GM21447 (cell line): Measurements from ENCODE around the gene CDX2.

ENCODE experiments used
- ATAC-seq: cut with Tn5 transposase; IDR thresholded peaks from one replicate; pipeline ENCODE4 v1.9.1; 2021; ENCODE audit not compliant: unreplicated experiment

The CDX2 gene

DNA sequence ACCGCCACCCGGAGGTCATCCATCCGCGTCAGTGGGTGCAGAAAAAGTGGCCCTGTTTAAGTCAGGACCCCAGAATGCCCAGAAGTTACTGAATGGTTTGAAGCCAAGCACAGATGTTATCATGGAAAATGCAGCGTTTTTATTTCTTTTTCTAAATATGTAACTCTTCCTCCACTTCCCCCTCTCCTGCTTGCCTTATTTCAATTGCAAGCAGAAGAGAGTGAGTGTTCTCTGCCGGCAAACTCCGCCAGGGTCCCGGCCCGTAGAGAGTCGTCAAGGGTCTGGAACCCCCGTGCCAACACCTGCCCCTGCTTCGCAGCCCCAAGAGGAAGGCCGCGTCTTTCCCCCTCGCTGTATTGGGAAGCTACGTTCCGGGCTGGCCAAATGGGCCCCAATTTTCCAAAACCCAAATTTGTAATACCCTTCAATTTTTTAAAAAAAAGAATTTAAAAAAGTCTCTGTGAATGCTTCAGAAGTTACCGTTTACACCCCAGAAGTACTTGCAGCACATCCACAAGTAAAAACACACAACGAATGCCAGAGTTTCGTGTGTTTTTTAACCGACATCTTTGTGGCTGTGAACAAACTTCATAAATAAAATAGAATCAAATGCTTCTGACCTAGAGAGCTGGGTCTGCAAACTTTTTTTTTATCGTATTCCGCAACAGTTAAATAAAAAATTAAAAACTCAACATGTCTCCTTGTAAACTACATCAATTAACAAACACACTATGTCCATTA is 50.0 kb downstream of the CDX2 start:
- ATAC-seq, result no peak

DNA sequence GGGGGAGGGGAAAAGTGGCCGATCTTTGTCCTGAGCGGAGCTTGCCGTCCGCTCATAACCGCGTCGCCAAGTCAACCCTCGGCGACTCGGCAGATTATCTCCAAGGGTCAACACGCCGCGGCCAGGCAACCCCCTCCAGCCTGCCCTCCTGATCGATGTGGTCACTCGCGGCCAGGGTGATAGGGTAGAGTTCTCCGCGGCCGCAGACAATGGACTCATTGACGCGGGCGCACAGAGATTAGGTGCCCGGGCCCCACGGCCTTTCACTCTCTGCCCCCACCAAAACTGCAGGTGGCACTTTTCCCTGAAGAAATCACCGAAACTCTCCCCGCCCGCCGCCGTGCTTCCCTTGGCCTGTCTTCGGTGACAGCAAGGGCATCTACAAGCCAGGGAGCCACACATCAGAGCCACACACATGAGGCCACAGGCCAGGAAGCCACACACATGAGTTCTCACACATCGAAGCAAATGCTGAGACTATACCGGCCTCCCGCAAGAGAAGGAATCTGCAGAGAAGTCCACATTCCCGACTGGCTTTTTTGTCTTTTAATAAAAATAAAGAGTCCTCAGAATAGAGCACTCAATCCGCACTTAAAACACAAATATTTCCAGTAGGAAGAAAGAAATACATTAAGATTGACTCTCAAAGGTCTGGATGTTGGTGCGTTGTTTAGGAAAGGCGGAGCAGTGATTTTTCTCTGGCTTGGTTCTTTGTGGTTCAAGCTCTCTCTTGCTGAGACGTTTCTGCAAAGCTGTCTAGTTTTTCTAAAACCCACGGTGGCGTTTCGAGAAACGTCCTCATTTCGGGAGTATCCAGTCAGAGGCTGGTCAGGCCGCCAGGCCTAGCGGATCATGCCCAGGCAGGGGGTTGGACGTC is 50.8 kb downstream of the CDX2 start:
- no peak for ATAC-seq

DNA sequence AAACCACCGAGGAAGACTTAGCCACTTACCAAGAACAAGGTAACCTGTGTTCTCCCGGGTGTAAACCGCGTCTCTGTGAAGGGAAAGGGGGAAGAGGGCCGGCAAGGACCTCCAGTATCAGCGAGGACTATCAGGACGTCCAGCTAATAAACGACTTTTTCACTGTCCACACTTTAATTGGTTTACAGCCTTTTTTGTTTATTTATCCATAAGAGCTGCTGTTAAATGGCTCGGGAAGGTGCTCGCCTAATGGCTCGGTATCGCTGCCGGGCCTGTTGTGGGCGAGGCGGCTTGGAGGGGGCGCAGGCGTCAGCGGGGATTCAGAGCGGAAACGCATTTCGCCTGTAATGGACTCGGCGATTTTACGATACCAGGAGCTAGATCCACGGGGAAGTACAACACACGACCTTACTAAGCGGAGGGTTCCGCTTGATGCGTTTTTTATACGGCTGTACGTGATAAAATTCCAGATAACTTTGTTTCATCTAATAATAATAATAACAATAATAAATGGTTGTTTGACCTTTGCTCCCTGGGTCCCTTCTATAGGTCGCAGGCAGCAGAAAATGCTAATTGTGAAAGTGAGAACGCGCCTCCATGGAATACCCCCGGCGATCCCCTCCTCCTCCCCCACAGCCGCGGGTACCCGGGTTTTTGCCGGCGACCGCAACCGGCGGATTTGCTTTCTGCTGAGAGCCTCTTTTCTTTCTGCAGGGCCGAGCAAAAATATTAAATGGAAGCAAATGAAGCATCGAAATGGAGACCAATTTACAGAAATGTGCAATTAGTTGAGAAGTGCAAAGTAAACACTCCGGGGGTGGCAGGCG is 51.8 kb downstream of the CDX2 start:
- ATAC-seq, result no peak

DNA sequence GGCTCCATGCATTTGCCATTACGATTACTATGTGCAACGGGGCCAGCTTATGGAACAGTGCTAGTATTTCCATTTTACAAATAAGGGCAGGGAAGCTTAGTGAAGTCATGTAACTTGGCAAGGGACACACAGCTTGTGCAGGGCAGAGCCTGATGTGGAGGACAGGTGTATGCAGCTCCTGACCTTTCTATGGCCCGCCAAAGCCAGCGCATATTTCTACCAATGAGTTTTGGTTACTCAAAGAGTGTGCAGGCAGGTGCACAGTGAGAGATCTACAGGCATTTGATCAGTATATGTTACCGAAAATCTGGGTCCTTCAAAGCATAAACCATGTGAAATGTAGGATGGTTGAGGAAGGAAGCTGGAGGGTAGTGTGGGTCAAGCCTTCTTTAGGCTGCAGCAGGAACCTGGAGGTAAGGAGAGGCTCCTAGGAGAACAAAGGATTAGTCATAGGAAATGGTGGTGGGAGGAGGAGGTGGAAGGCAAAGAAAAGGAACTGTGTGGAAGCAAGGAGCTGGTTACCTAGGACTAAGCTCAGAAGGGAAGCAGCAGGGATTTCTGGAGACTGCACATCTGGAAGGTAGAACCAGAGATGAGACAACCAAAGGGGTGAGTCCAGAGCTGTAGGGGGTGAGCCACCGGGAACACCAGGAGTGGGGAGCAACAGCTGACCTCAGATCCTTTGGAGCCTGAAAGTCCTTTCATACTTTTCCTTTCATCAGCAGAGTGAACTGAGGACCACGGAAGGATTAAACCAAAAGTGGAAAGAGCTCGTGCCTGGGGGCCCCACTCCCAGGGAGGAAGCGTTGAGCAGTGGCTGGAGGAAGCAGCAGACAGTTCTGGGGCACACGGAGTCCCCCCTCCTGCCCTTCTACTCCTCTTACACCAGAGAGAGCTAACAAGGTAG is 53.6 kb downstream of the CDX2 start:
- ATAC-seq, result no peak

DNA sequence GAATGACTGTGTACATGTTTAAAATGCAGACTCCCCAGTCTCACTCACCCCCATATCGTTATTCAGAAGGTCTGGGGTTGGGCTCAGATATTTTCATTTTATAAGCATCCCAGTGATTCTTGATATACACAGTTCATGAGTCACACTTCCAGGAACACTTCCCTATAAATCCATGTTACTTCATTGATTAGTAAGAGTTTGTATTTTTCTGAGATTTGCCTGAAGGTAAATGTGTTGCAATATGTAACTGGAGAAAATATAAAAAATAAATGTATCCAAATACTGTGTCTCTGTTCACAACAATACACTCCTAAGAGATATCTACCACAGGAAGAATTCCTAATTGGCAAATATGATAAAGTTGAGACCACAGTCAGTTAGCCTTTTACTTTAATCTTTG is 56.0 kb downstream of the CDX2 start:
- ATAC-seq, result no peak

DNA sequence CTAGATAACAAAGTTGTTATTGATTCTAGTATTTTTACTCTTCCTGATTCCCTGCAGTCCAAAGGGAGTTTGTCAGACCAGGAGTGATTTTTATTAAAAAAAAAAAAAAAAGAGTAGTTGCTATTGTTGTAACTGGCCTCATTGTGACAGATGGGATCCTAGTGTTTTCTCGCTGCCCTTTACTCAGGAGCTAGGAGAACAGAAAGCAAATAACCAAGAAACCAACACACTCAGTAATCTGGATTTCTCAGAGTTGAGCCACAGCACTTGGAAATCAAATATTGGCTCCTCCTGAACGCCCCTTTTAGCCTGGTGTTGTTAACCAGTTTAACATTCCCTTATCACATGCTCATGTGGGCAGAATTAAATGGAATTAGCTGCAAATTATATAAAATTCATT is 57.6 kb downstream of the CDX2 start:
- ATAC-seq, result no peak
